Gastrocnemius medialis (tissue), 4 donors: Measurements from ENCODE around the gene MAML2.

Experiments
- POLR2A ChIP-seq, 2 donors: fragments of 450-650 bp; IDR thresholded peaks; one replicate each; pipeline ENCODE4 v1.6.1; 2017; ENCODE audit warnings: antibody characterized with exemption in 2 of 2, mild to moderate bottlenecking in 2 of 2, moderate library complexity in 2 of 2
- TF ChIP-seq, protein P1 (sequence below), 5 experiments: fragments of 450-650 bp in 3 of 5; fragments of 200-600 bp in 2 of 5; sonication (generic) in 2 of 5; IDR thresholded peaks in 4 of 5; conservative IDR thresholded peaks in 1 of 5; 1 replicate in 4 of 5; 2 replicates in 1 of 5; pipeline ENCODE4 v1.5.1; 2016 to 2019; ENCODE audit warnings: antibody characterized with exemption in 5 of 5, mild to moderate bottlenecking in 3 of 5, moderate library complexity in 3 of 5

DNA sequence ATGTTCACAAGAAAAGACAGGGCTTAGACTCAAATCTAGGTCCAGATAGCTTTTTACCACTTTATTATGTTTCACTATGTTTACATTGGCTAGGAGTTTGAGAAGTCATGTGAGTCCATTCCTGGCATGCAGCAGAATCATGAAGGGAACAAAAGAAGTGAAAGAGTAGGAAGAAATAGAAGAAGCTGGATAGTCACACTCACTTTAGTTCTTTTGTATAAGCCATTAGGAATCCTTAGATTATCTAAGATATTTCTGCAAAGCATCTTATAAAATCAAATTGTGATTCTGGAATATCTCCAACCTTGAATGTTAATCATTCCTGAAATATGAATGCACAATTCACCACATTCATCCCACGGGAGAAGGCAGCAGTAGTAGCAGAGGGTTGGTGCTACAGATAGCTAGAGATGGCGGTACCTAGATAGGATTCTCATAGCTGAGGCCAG lies 31.9 kb downstream of the MAML2 start:
- TF ChIP-seq, protein P1, sequence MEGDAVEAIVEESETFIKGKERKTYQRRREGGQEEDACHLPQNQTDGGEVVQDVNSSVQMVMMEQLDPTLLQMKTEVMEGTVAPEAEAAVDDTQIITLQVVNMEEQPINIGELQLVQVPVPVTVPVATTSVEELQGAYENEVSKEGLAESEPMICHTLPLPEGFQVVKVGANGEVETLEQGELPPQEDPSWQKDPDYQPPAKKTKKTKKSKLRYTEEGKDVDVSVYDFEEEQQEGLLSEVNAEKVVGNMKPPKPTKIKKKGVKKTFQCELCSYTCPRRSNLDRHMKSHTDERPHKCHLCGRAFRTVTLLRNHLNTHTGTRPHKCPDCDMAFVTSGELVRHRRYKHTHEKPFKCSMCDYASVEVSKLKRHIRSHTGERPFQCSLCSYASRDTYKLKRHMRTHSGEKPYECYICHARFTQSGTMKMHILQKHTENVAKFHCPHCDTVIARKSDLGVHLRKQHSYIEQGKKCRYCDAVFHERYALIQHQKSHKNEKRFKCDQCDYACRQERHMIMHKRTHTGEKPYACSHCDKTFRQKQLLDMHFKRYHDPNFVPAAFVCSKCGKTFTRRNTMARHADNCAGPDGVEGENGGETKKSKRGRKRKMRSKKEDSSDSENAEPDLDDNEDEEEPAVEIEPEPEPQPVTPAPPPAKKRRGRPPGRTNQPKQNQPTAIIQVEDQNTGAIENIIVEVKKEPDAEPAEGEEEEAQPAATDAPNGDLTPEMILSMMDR (IDR thresholded peaks at IDR 0.05 in 4 of 5, conservative IDR thresholded peaks at IDR 0.05 in 1 of 5): no peak
- no peak for TF ChIP-seq POLR2A (IDR thresholded peaks at IDR 0.05)
